ENCODE results near the gene MARCHF3. TPM values are rescaled to one million over a fixed set of nuclear protein-coding genes. Genes with fewer than 3 reads are reported as not detected.
"Not testable (repeated sequence)": the region's sequence is repeated elsewhere in the genome, so short reads cannot be mapped to it uniquely, and the experiment has no call there.

The MARCHF3 gene
- total RNA-seq, 1 experiment from 2014 or later = 32.5 TPM

DNA sequence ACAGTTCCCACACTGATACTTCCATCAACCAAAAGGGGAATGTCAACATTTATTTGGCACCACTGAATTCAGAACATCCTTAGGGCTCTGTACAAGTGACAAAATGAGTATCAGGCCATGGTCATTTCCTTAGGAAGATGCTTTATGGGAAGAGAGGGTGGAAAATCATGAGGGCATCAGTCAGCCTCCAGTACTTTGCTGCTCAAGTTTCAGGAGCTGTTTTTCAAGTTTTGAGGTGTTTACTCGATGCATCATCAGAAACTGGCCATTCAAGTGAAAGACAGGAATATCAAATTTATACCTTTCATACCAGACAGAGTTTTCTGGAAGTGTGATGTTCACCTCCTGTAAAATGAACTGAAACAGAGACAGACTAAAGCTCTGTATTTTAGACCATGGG, 21.2 kb upstream of the MARCHF3 start:
- no peak for DNase-seq (ENCODE audit: low spot score)

DNA sequence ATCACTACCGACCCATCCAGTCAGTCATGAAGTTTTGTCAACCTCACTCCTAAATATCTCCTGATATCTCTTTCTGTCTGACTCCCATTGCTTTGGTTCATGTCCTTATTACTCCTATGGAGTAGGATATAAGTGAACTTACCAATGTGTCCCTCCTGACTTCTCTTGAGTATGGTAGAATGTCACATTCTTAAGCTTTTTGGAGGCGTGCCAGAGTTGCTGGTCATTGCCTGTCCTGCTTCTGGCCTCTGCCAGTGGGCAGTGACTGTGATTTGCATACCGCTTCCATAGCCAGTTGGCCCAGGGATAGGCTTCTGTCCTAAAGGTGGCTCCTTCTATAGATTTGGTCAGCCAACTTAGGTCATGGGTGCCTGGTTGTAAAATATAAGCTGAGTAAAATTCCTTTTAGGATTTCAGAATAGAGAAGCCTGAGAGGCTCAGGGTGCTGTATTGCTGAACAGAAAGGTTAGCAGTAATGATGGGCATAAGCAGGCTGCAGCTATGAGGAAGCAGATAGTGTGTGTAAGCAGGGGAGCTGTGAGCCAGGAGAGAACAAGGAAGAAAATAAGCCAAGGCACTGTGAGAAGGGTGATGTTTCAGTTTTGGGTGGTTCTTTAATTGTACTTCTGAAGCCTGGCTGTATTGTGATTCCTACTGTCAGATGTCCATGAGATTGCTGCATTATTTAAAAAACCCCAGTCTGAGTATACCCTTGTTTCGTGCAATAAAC, 16.1 kb upstream of the MARCHF3 start:
- no peak for DNase-seq (ENCODE audit: low spot score)

DNA sequence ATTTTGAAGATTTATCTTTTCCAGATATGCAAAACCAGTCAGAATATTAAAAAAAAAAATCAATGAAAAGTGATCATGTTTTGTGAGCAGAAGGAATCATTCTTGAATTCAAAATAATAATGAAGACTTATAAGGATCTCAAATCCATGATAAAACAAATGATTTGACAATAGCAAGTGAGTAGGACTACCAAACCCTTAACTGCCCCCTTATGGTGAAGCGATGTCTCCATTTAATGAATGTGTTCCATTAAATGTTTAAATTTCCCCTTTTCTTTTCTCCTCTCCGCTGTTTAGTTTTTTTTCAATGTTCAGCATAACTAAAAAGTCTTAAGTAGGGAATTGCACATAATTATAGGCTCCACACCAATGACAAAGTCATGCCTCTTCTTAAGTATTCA, 12.2 kb upstream of the MARCHF3 start:
- DNase-seq (ENCODE audit: low spot score) = peak; percentile 9

GRCh38 chr5:127041571-127041970, 11.2 kb upstream of the MARCHF3 start:
- DNase-seq (ENCODE audit: low spot score) = no peak

DNA sequence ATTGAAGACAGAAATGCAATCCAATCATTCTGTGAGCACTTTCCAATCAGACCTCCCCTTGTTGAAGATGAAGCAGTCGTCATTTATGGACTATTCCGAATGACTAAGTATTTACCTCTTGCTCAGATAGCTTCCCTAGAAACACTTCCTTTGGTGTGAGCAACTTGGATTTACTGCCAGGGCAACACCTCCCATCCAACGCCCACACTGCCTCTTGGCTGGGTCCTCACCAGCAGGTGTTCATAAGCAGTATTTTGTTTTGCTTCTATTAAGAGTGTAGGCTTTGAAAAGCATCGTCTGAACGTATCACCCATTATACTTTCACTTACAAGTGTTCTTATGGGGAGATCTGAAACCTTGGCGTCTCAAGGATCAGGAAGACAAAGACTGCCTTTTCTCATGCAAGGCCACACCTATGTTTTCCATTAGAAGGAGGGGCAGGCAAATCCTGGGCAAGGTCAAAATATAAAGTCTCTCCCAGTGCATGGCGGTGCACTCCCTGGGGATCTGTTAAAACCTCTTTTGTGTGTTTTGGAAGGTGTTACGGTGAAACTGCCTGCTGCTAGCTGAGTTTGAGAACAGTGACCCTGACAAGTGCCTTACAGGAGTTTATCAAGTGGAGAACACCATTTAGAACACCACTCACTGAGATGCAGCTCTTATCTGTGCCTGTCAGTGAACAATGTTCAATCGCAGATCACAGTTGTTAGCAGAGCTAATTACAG, 10.6 kb upstream of the MARCHF3 start:
- peak; percentile 71 for DNase-seq (ENCODE audit: low spot score)

DNA sequence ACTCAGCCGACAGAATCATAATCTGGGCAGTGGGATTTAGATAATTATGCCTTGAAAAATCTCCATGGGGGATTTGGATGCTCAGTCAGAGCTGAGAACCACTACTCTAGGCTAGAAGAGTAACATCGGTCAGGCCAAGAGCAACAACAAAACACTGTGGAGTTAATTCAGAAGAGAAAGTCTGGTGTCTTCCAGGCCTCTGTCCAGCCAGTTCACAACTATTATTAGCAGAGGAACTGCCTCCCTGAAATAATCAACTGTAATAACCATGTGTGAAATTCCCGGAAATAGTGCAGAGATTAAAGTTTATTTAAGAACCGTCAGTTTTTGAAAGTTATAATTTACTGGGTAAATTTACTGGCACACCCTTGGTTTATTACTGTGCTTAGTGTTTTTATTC, 8.2 kb upstream of the MARCHF3 start:
- DNase-seq (ENCODE audit: low spot score) = no peak

GRCh38 chr5:127031863-127032232, 1.5 kb upstream of the MARCHF3 start:
- peak; percentile 23 for DNase-seq (ENCODE audit: low spot score)

GRCh38 chr5:127031147-127031862, 947 bp upstream of the MARCHF3 start:
- DNase-seq (ENCODE audit: low spot score) = no peak

- DNase-seq (ENCODE audit: low spot score) = peak; percentile 88
These were observed 638 bp downstream of the MARCHF3 start for GRCh38 chr5:127029581-127030258.

GRCh38 chr5:127028822-127029457, 1.4 kb downstream of the MARCHF3 start:
- peak; percentile 52 for DNase-seq (ENCODE audit: low spot score)

- DNase-seq (ENCODE audit: low spot score) = peak; percentile 30
These were observed 2.8 kb downstream of the MARCHF3 start for GRCh38 chr5:127027539-127027938.

- no peak for DNase-seq (ENCODE audit: low spot score)
These were observed 4.2 kb downstream of the MARCHF3 start for GRCh38 chr5:127026166-127026565.

- no peak for DNase-seq (ENCODE audit: low spot score)
These were observed 4.9 kb downstream of the MARCHF3 start for GRCh38 chr5:127025467-127025866.

- DNase-seq (ENCODE audit: low spot score) = no peak
These were observed 5.5 kb downstream of the MARCHF3 start for GRCh38 chr5:127024821-127025220.

- not testable (repeated sequence) for DNase-seq (ENCODE audit: low spot score)
These were observed 6.7 kb downstream of the MARCHF3 start for GRCh38 chr5:127023552-127024191.

GRCh38 chr5:127022846-127023245, 7.5 kb downstream of the MARCHF3 start:
- no peak for DNase-seq (ENCODE audit: low spot score)

- no peak for DNase-seq (ENCODE audit: low spot score)
These were observed 10.4 kb downstream of the MARCHF3 start for GRCh38 chr5:127019928-127020327.

DNA sequence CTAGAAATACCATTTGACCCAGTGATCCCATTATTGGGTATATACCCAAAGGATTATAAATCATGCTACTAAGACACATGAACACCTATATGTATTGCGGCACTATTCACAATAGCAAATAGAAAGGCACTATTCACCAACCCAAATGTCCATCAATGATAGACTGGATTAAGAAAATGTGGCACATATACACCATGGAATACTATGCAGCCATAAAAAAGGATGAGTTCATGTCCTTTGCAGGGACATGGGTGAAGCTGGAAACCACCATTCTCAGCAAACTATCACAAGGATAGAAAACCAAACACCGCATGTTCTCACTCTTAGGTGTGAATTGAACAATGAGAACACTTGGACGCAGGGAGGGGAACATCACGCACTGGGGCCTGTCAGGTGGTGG, 13.6 kb downstream of the MARCHF3 start:
- DNase-seq (ENCODE audit: low spot score) = not testable (repeated sequence)

DNA sequence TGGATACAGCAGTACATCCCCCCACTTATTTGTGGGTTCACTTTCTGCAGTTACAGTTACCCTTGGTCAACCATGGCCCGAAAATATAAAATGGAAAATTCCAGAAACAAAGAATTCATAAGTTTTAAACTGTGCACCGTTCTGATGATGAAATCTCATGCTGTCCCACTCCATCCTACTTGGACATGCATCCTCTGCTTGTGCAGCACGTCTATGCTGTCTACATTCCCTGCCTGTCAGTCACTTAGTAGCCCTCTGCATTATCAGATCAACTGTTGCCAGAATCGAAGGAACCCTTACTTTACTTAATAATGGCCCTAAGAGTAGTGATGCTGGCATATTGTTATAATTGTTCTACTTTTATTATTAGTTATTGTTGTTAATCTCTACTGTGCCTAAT, 14.6 kb downstream of the MARCHF3 start:
- no peak for DNase-seq (ENCODE audit: low spot score)

DNA sequence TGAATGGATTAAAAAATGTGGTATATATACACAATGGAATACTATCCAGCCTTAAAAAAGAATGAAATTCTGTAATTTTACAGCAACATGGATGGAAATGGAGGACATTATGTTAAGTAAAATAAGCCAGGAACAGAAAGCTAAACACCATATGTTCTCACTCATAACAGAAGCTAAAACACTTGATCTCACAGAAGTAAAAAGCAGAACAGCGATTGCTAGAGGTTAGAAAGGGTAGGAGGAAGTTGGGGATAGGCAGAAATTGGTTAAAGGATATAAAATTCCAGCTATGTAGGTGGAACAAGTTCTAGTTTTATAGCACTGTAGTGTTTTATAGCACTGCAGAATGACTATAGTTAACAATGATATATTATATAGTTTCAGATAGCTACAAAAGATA, 15.8 kb downstream of the MARCHF3 start:
- DNase-seq (ENCODE audit: low spot score) = no peak

DNA sequence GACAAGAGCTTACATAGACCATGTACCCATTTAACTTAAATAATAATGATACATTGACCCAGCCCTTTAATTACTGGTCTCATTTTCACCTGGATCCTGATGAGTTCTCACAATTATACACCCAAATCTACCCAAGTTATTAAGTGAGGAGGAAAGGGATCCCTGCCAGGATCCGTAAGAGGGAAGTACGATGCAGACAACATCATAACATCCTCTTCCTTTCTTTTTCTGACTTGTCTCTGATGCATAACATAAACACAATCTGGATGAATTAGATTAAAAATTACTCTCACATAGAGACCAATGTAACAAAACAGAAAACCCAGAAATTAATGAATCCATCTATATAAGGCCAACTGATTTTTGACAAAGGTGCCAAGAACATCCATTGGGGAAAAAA, 17.0 kb downstream of the MARCHF3 start:
- DNase-seq (ENCODE audit: low spot score) = no peak
